ENCODE results near the gene MFN1.

Gene MFN1

GRCh38 chr3:179432451-179432850 lies 84.9 kb downstream of the MFN1 start:
- DNase-seq, result no peak

- no peak for DNase-seq
These were observed 89.0 kb downstream of the MFN1 start for GRCh38 chr3:179436517-179436916.

- no peak for DNase-seq
These were observed 91.3 kb downstream of the MFN1 start for GRCh38 chr3:179438841-179439240.

Measured in NCI-H748 treated with DMSO at 0.1 percent for 48 hours (cell line).